Osteoblast (primary cell): ENCODE measurements around the gene AFAP1L2. TPM values are rescaled to one million over a fixed set of nuclear protein-coding genes. Genes with fewer than 3 reads are reported as not detected.

Experiments
- DNase-seq: peaks from one replicate; pipeline ENCODE4 v3.0.0; 2011; ENCODE audit warnings: low spot score, mixed read lengths; ENCODE audit not compliant: insufficient read length; ENCODE audit errors: missing footprints
- H2AFZ ChIP-seq: 2 replicates; pipeline ENCODE4 v1.6.0; 2011; ENCODE audit warnings: mild to moderate bottlenecking, low read length
- H3K27ac ChIP-seq: 2 replicates; pipeline ENCODE4 v1.5.1; 2011; ENCODE audit warnings: mild to moderate bottlenecking, low read depth, low read length, moderate library complexity
- H3K27me3 ChIP-seq: 2 replicates; pipeline ENCODE4 v1.6.0; 2012; ENCODE audit warnings: mild to moderate bottlenecking, control low read depth, inconsistent platforms, low read length, moderate library complexity; ENCODE audit not compliant: insufficient read depth
- H3K36me3 ChIP-seq: 2 replicates; pipeline ENCODE4 v1.5.1; 2011; ENCODE audit warnings: mild to moderate bottlenecking, low read length, control low read depth, moderate library complexity; ENCODE audit not compliant: insufficient read depth
- H3K4me1 ChIP-seq: 2 replicates; pipeline ENCODE4 v1.5.1; 2011; ENCODE audit warnings: mild to moderate bottlenecking, low read length, control low read depth, moderate library complexity; ENCODE audit not compliant: insufficient read depth
- H3K4me2 ChIP-seq: 2 replicates; pipeline ENCODE4 v1.6.0; 2011; ENCODE audit warnings: mild to moderate bottlenecking, low read length; ENCODE audit not compliant: insufficient read depth
- H3K4me3 ChIP-seq: fragments of 200-600 bp; sonication (generic); 3 replicates; pipeline ENCODE4 v1.5.1; 2012; ENCODE audit warnings: mild to moderate bottlenecking, low read length, inconsistent platforms; ENCODE audit not compliant: insufficient read depth
- H3K79me2 ChIP-seq: 2 replicates; pipeline ENCODE4 v1.6.0; 2012; ENCODE audit warnings: mild to moderate bottlenecking, low read length, control low read depth, inconsistent platforms; ENCODE audit not compliant: insufficient read depth
- H3K9me3 ChIP-seq: 2 replicates; pipeline ENCODE4 v1.5.1; 2011; ENCODE audit warnings: low read depth, low read length, control low read depth
- H4K20me1 ChIP-seq: 2 replicates; pipeline ENCODE4 v1.6.0; 2012; ENCODE audit warnings: mild to moderate bottlenecking, low read length, control low read depth; ENCODE audit not compliant: insufficient read depth
- total RNA-seq: library from RNA; depleted of rRNA; stranded (reverse); fragments of >200 nt; gene quantifications from 2 replicates; pipeline ENCODE4 v1.2.3, GENCODE V29; 2012
- TF ChIP-seq, protein P1 (sequence below): IDR thresholded peaks from 2 replicates; pipeline ENCODE4 v1.5.1; 2011; ENCODE audit warnings: mild to moderate bottlenecking, low read depth, low read length, moderate library complexity; ENCODE audit errors: extremely low read depth

AFAP1L2 gene
- total RNA-seq, 1 donor: 0.36 TPM

DNA sequence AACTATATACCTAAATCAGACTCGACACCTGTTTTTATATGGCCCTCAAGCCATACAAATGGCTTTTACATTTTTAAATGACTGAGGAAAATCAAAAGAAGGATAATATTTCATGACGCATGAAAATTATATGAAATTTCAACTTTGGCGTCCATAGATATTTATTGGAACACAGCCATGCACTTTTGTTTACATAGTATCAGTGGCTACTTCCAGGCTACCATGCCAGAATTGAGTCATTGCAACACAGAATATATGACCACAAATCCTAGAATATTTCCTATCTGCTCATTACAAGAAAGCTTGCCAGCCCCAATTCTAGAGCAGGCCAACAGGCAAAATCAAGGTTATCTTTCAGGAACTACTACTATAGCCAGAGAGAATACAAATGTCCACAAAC lies 29.3 kb downstream of the AFAP1L2 start:
- Histone ChIP-seq H3K4me3 (no peak overlapping the region), H3K79me2 (no peaks in the 10 kb centered on the region), H3K27ac (no peak overlapping the region), H3K27me3 (no peaks in the 10 kb centered on the region), H3K36me3 (no peaks in the 10 kb centered on the region), H2AFZ (no peak overlapping the region), H3K4me1 (no peaks in the 10 kb centered on the region), H4K20me1 (no peaks in the 10 kb centered on the region), H3K4me2 (no peak overlapping the region), H3K9me3 (no peaks in the 10 kb centered on the region)
- DNase-seq: no peak
- TF ChIP-seq, protein P1, sequence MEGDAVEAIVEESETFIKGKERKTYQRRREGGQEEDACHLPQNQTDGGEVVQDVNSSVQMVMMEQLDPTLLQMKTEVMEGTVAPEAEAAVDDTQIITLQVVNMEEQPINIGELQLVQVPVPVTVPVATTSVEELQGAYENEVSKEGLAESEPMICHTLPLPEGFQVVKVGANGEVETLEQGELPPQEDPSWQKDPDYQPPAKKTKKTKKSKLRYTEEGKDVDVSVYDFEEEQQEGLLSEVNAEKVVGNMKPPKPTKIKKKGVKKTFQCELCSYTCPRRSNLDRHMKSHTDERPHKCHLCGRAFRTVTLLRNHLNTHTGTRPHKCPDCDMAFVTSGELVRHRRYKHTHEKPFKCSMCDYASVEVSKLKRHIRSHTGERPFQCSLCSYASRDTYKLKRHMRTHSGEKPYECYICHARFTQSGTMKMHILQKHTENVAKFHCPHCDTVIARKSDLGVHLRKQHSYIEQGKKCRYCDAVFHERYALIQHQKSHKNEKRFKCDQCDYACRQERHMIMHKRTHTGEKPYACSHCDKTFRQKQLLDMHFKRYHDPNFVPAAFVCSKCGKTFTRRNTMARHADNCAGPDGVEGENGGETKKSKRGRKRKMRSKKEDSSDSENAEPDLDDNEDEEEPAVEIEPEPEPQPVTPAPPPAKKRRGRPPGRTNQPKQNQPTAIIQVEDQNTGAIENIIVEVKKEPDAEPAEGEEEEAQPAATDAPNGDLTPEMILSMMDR: no peak

DNA sequence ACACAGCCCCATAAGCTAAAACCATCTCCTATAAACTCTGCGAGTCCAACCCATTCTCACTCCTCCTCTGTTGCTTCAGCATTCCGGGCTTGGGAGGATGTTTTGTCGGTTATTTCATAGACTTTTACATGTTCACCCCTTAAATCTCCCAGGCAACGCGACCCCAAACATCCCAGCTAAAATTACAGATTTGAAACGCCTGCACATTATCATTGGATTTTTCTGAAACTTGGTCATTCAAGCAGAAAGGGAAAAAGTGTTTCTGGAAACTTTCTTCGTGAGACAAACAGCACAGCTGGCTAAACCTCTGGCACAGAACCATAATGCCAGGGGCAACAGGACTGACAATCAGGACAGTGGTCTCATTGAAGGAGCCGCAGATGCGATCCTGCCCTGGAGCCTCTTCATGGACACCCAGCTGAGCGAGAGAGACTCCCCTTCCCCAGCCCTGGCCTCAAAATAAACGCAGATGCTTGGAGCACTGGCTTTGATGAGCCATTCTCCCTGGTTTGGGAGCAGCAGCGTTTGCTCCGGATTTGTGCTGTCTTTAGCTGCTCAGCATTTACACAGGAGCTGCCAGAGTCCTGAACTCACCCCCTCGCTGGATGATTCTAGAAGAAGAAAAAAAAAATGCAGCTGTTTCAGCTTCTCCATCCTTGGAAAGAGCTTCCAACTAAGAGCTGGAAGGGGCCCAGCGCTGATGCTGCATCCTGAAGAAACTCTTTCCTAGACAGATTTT lies 30.1 kb downstream of the AFAP1L2 start:
- Histone ChIP-seq H3K4me1 (no peaks in the 10 kb centered on the region), H2AFZ (no peak overlapping the region), H3K27ac (no peak overlapping the region), H3K36me3 (no peaks in the 10 kb centered on the region), H4K20me1 (no peaks in the 10 kb centered on the region), H3K9me3 (no peaks in the 10 kb centered on the region), H3K4me3 (no peak overlapping the region), H3K79me2 (no peaks in the 10 kb centered on the region), H3K4me2 (no peak overlapping the region), H3K27me3 (no peaks in the 10 kb centered on the region)
- TF ChIP-seq, protein P1: no peak
- no peak for DNase-seq

DNA sequence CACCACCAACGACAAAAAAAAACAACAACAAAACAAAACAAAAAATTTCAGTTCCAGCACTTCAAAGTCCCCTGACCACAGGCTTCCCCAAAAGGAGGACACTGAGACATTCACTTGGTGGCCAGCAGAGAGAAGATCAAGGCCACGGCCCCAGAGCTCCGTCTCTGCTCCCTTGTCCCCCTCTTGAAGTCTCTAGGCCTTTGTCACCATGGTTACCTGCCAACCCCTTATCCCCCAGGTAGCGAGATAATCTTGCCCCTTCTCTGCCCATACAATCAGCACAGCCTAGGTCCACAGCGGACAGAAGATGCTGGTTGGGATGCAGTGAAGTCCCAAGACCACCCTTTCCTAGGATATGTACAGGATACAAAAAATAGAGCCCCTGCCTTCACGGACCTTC lies 30.7 kb downstream of the AFAP1L2 start:
- H4K20me1 ChIP-seq: no peaks in the 10 kb centered on the region
- H3K4me1 ChIP-seq: no peaks in the 10 kb centered on the region
- H3K9me3 ChIP-seq: no peaks in the 10 kb centered on the region
- no peak overlapping the region for H3K4me3 ChIP-seq
- no peaks in the 10 kb centered on the region for H3K79me2 ChIP-seq
- TF ChIP-seq, protein P1: no peak
- no peaks in the 10 kb centered on the region for H3K36me3 ChIP-seq
- DNase-seq: no peak
- H3K27ac ChIP-seq: no peak overlapping the region
- H2AFZ ChIP-seq: no peak overlapping the region
- no peaks in the 10 kb centered on the region for H3K27me3 ChIP-seq
- H3K4me2 ChIP-seq: no peak overlapping the region

DNA sequence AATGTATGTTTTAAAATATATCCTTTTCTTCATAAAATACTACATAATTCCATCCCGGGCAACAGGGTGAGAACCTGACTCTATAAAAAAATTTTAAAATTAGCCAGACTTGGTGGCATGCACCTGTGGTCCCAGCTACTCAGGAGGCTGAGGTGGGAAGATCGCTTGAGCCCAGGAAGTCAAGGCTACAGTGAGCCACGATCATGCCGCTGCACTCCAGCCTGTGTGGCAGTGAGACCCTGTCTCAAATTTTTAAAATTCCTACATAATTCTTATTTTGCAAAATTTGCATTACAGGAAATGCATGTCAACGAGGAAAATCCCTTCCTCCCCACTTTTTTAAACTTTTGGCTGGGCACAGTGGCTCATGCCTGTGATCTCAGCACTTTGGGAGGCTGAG lies 31.3 kb downstream of the AFAP1L2 start:
- Histone ChIP-seq H4K20me1 (no peaks in the 10 kb centered on the region), H3K4me1 (no peaks in the 10 kb centered on the region), H3K9me3 (no peaks in the 10 kb centered on the region), H2AFZ (no peak overlapping the region), H3K36me3 (no peaks in the 10 kb centered on the region), H3K4me3 (no peak overlapping the region), H3K27ac (no peak overlapping the region), H3K4me2 (no peak overlapping the region), H3K79me2 (no peaks in the 10 kb centered on the region), H3K27me3 (no peaks in the 10 kb centered on the region)
- no peak for DNase-seq
- TF ChIP-seq, protein P1: no peak
